Activated CD4-positive, alpha-beta T cell treated with anti-CD3 and anti-CD28 coated beads, Interleukin-2, Interleukin-4, amounts not matched to agents 100 ng/mL and 50 ng/mL, durations not matched to agents 16 hours and 8 hours (primary cell): ENCODE data around the gene SLC7A5.
"Not testable (repeated sequence)": the region's sequence is repeated elsewhere in the genome, so short reads cannot be mapped to it uniquely, and the experiment has no call there.

ENCODE experiments used
- DNase-seq: peaks from one replicate; pipeline ENCODE4 v3.0.0-alpha.2; 2020; ENCODE audit warnings: low spot score

Gene SLC7A5

DNA sequence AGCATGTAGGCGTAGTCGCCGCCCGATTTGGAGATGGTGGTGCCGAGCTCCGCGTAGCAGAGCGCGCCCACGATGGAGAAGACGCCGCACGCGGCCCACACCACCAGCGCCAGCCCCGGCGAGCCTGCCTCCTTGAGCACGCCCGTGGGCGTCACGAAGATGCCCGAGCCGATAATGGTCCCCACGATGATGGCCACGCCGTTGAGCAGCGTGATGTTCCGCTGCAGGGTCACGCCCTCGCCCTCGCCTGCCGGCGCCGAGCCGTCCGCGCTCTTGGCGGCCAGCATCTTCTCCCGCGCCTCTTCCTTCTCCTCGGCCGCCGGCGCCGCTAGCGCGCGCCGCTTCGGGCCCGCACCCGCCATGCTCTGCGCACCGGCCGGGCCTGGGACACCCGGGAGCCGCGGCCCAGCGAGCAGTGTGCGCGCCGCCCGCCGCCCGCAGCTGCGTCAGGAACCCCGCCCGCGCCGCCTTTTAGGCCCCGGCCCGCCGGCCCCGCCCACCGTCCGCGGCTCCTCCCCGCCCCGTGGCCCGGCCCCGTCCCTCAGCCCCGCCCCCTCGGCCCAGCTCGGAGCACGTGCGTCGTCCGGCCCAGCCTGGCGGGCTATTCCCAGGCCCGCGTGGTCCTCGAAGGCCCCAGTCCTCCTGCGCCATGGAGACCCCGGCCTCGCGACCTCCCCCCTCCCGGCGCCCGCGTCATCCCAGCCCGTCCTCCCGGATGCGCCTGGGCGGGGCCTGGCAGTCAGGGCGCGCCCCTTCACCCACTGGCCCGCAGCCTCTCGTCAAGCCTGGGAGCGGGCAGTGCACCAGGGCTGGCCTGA lies at the start of gene SLC7A5:
SLC7A5 (minus strand) TSS at position 447 of the 818 bp plus-strand sequence; CDS start at position 362, 85 bp downstream.
- DNase-seq = peak; percentile 91

DNA sequence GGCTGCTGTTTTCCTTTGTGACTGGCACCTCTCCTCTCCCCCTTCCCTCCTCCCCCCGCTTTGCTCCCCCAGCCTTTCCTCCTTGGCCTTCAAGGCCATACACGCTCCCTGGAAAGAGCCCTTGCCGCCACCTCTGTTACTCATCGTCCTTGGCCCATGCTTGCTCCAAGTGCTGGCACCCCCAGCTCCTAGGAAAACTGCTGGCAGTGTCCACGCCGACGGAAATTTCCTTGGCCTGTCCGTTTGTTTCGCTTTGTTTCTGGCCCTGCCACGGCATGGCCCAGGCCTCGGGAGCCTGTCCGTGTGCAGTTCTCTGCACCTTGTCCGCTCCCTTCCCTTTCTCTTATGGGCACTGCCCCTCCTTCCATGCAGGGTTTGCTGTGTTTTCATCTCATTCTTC lies 49.0 kb upstream of the SLC7A5 start:
- no peak for DNase-seq

DNA sequence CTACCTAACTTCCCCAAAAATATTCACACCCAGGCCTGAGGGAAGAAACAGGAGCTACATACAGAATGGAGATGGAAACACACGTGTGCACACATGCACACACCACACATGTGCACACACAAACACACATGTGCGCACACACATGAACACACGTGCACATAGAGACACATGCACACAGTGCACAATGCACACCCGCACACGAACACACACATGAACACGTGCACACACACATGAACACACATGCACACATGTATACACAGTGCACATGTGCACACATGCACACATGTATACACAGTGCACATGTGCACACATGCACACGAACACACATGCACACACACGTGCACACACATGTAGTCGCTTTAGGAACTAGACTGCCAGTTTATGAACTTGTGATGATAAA lies 48.2 kb upstream of the SLC7A5 start:
- no peak for DNase-seq

GRCh38 chr16:87914812-87915211 lies 45.5 kb upstream of the SLC7A5 start:
- no peak for DNase-seq

DNA sequence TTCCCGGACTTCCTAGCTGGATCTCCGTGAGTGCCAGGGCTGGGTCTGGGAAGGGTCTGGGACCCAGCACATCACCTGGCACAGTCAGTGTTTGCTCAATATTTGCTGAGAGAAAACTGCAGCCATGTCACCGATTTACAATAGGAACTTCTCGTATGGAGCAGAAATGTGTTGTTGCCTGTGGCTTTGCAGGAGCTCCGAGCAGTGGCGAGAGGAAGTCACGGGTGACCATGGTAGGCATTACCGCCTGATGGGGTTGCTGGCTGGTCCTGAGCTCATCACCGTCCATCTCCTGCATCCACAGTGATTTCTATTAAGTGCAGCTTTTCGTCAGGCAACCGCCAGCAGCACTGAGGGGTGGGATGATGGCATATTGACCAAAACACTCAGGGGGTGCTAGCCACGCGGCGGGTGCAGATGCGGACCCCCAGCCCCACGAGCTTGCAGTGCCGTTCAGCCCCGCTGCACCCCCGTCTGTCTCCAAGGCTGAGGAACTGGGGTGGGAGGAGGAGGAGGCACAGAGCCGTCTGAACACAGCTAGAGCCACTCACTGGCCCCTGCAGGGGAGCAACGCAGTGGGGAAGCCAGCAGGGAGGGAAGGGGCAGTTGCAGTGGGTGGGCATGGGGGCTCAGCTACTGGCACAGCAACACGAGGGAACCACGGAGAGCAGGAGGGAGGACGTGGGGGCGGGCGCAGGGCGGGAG lies 44.9 kb upstream of the SLC7A5 start:
- not testable (repeated sequence) for DNase-seq

GRCh38 chr16:87912691-87913090 lies 43.4 kb upstream of the SLC7A5 start:
- DNase-seq = not testable (repeated sequence)

DNA sequence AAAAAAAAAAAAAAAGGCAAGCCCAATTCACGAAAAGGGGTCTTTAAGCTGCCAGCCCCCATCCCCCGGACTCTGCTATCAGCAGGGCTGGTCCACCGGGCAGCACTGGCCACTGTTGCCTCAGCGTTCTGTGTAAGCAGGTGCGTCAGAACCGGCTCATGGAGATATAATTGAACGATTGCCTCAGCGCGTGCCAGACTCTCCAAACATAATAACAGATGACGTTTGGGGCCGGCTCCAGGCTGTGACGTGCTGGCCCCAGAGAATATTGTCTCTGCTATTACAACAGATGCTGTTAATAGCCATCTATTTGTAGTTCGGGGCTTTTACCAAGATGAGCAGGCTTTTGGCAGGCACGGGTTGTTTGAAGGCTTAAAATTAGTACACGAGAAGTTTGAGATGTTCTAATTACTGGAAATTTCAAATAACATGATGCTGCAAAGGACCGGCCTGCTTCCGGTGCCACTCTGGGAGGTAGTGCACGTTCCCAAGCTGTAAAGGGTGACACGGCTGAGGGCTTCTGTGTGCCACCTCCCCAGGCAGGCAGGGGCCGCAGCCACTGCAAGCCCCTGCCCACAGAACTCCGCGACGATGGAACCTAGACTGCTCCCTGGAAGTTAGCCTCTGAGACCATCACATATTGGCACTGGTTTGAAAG lies 41.9 kb upstream of the SLC7A5 start:
- DNase-seq = not testable (repeated sequence)

DNA sequence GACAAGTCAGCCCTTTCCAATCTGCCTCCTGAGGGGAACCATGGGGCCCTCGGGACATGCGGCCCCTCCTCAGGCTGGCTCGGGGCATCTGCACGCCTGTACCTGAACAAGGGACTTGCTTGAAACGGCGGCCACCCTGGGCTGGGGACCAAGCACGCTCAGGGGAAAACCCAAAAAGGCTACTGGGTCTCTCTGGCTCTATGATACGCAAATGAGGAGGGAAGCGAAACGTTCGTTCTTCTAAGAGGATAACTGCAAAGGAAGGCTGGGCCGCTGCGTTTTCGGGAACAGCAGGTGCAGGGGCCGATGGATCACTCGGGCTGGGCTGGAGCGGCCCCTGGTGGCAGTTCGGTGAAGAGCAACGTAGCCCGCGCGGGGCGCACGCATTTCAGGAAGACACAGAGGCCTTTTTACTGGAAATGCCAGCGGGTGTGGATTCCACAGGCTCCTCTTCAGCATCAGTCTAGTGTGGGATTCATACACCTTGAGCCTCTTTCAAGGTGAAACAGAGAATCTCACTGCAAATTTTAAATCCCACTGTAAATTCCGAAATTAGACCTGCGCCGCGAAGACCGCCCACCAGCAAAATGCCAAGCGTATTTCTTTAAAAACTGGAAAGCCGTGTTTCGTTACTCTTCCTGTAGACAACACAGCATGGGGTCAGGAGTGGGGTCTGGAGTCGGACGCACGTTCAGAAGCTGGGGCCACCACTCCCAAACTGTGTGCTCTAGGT lies 40.1 kb upstream of the SLC7A5 start:
- peak; percentile 89 for DNase-seq

DNA sequence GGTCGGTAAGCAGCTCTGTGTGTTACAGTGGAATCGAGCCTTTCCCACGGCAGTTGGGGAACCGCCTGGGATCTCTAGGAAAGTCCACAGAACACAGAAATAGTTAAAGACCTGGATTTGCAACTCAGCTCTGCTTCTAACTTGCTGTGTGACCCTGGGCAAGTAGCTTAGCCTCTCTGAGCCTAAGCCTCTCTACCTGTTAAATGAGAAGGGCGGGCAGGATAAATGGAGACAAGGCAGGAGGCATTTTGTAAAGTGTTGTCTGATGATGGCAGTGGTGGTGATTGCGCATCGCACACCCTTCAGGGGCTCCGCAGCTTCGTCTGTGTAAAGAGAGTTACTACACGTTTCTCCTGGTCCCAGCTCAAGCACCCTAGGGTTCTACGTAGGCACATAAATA lies 38.8 kb upstream of the SLC7A5 start:
- DNase-seq = not testable (repeated sequence)

GRCh38 chr16:87905521-87905920 lies 36.2 kb upstream of the SLC7A5 start:
- DNase-seq = not testable (repeated sequence)

DNA sequence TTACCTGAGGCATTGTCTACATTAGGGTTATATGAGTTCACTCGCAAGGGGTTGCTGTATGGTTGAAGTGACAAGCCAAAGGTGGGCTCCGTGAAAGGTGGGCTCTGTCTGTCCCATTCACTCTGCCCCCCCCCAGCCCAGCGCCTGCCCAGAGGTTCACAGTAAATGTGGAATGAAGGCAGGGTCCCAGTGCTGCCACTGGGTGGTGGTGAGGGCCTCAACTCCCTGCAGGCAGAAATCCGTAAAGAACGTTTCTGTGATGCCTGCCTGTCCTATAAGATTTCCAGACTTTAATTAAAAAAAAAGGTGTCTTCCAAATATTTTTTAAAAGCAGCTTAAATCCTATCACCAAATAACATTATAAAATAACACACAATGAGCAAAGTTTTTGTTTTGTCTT lies 35.7 kb upstream of the SLC7A5 start:
- not testable (repeated sequence) for DNase-seq

DNA sequence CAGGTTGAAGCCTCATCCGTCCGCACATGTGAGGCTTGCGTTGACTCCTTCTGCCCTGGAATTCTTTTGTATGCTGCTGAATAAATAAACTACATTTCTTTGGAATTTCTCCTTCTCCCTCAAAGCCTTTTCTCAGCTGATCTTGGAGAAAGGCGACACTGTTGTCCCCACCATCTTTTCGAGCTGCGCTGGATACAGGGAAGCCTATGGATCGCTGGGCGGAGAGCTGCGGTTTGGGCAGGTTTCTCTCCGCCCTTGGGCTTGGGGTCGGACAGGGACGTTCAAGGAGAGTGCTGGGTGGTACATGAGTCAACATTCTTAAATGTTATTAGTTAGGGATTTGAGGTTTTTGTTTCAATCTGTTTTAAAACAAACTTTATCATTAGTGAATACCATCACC lies 31.2 kb upstream of the SLC7A5 start:
- not testable (repeated sequence) for DNase-seq

DNA sequence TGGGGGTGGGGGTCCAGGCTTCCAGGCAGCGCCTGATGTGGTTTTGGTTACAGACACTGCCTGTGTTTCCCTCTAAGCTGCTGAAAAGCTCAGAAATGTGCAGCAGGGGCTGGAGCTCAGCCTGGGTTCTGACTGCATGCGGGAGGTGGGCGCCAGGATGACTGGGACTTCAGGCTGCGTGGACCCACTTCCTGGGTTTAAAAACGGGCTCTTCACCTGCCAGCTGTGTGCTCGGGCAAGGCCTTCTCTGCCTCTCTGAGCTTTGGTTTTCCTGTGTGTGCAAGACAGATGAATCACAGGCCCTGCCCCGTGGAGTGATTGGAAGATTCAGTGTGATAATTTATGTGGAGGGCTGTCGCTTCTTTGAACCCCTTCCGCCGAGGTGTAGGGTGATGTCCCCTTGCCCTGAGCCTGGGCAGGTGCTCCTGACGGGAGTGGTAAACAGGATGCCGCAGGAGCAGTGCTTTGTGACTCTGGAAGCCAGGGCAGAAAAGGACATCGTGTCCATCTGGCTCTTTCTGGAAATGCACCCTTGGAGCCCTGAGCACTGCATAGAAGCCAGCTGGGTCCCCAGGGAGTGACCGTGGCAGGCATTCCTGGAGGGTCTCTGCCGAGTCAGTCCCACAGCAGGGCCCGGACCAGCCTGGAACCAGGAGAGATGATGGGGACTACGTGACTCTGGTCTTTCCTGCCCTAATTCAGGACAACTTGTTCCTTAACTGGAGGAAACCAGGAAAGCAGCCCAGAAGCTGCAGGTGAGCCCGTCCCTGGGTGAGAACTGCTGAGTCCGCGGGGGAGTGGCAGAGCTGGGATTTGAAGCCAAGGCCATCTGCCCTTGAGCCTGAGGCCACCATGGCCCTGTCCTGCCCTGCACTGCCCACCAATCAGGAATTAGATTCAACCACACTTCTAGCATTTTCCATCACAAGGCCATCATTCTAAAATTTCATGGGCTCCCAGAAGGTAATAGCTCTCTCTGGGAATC lies 28.5 kb upstream of the SLC7A5 start:
- DNase-seq = peak; percentile 88

DNA sequence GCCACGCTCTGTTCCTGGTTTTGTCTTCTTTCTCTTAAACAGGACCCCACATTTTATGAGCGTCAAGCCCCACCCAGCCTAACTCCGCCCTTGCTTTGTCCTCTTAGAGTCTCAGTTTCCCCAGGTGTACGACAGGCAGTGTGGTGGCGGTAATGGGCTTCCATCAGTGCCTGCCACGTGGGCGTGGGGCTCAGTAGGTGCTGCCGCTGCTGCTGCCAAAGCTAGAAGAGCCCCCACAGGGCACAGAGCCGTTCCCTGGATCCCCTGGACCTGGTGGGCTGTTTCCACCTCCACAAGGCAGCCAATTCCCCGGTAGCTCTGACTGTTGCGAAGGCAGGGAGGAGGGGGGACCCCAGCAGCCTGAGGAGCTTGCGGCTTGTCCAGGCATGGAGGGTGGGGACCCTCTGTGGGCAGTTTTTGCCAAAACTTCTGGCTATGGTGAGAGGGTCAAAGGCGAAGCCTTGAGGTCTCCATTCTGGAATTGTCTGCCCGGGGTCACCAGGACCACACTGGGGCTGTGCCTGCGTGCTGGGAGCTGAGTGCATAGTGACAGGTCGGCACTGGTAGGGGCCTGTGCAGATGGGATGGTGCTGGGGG lies 27.7 kb upstream of the SLC7A5 start:
- not testable (repeated sequence) for DNase-seq

GRCh38 chr16:87896176-87896890 lies 27.0 kb upstream of the SLC7A5 start:
- peak; percentile 42 for DNase-seq

- peak; percentile 98 for DNase-seq
Measured at GRCh38 chr16:87895641-87896141, 26.4 kb upstream of the SLC7A5 start.

- not testable (repeated sequence) for DNase-seq
Measured at GRCh38 chr16:87894005-87894404, 24.7 kb upstream of the SLC7A5 start.

DNA sequence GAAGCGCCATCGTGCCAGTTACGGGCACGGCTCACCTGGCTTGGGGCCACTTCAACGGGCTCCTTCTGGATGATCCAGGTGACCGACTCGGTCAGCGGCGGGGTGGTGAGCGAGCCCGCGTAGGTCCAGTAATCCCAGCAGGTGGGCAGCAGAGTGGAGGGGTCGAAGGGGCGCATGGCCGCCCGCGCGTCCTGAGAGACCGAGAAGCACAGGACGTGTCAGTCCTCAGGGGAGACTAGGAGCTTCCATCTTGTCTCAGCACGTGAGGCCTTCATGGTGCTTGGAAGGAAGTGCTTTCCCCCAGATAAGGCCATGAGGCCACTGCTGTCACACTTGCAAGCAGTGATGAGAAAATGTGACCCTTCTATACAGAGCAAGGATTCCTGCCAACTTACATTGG lies 22.5 kb upstream of the SLC7A5 start:
- DNase-seq = no peak

GRCh38 chr16:87889762-87890161 lies 20.5 kb upstream of the SLC7A5 start:
- peak; percentile 39 for DNase-seq
